DOHH2 (cell line): ENCODE measurements around the gene PCSK5.

ENCODE experiments used
- H3F3A ChIP-seq: fragments of 200-600 bp; sonication (generic), shearing (Covaris generic); 2 replicates; pipeline ENCODE4 v1.6.0; 2016; ENCODE audit warnings: antibody characterized with exemption, mild to moderate bottlenecking; ENCODE audit not compliant: control insufficient read depth, insufficient read depth
- H3K27ac ChIP-seq: fragments of 200-600 bp; sonication (generic); 2 replicates; pipeline ENCODE4 v1.5.1; 2014; ENCODE audit warnings: low read depth, mild to moderate bottlenecking, low read length, moderate library complexity
- H3K27me3 ChIP-seq: fragments of 200-600 bp; sonication (generic); 2 replicates; pipeline ENCODE4 v1.6.1; 2014; ENCODE audit warnings: mild to moderate bottlenecking, low read length, mixed read lengths; ENCODE audit not compliant: control insufficient read depth
- H3K36me3 ChIP-seq: fragments of 200-600 bp; sonication (generic); 2 replicates; pipeline ENCODE4 v1.6.1; 2014; ENCODE audit warnings: mild to moderate bottlenecking, low read length, moderate library complexity, mixed read lengths; ENCODE audit not compliant: control insufficient read depth
- H3K4me1 ChIP-seq: fragments of 200-600 bp; sonication (generic); 2 replicates; pipeline ENCODE4 v1.6.1; 2014; ENCODE audit warnings: mild to moderate bottlenecking, low read length, mixed read lengths; ENCODE audit not compliant: control insufficient read depth
- H3K4me2 ChIP-seq: fragments of 200-600 bp; sonication (generic); 2 replicates; pipeline ENCODE4 v1.6.0; 2014; ENCODE audit warnings: mild to moderate bottlenecking, low read length, moderate library complexity
- H3K4me3 ChIP-seq: fragments of 200-600 bp; sonication (generic); 2 replicates; pipeline ENCODE4 v1.5.1; 2014; ENCODE audit warnings: mild to moderate bottlenecking, low read length, mixed read lengths
- H3K79me2 ChIP-seq: fragments of 200-600 bp; sonication (generic); 2 replicates; pipeline ENCODE4 v1.6.1; 2014; ENCODE audit warnings: mild to moderate bottlenecking, low read length, mixed read lengths; ENCODE audit not compliant: control insufficient read depth
- H3K9me2 ChIP-seq: fragments of 200-600 bp; sonication (generic); replicated peaks from 2 replicates; pipeline ENCODE4 v1.6.1; 2014; ENCODE audit warnings: mild to moderate bottlenecking, low read length, mixed read lengths; ENCODE audit not compliant: control insufficient read depth
- H3K9me3 ChIP-seq: fragments of 200-600 bp; sonication (generic); 2 replicates; pipeline ENCODE4 v1.6.1; 2014; ENCODE audit warnings: antibody characterized with exemption, low read length, mixed read lengths; ENCODE audit not compliant: control insufficient read depth, insufficient read depth
- H4K20me1 ChIP-seq: fragments of 200-600 bp; sonication (generic); 2 replicates; pipeline ENCODE4 v1.6.0; 2014; ENCODE audit warnings: low read depth, mild to moderate bottlenecking, antibody characterized with exemption, low read length, moderate library complexity; ENCODE audit not compliant: control insufficient read depth, insufficient read depth
- EZH2phosphoT487 ChIP-seq: fragments of 200-600 bp; sonication (generic); IDR thresholded peaks from 2 replicates; pipeline ENCODE4 v1.6.1; 2017; ENCODE audit warnings: borderline replicate concordance, mild to moderate bottlenecking, antibody characterized with exemption, low read length, moderate library complexity, mixed read lengths
- TF ChIP-seq, protein P1 (sequence below): fragments of 200-600 bp; sonication (generic); IDR thresholded peaks from one replicate; pipeline ENCODE4 v1.5.1; 2014; ENCODE audit warnings: antibody characterized with exemption, mild to moderate bottlenecking, low read depth, low read length; ENCODE audit not compliant: poor library complexity, severe bottlenecking

The PCSK5 gene

DNA sequence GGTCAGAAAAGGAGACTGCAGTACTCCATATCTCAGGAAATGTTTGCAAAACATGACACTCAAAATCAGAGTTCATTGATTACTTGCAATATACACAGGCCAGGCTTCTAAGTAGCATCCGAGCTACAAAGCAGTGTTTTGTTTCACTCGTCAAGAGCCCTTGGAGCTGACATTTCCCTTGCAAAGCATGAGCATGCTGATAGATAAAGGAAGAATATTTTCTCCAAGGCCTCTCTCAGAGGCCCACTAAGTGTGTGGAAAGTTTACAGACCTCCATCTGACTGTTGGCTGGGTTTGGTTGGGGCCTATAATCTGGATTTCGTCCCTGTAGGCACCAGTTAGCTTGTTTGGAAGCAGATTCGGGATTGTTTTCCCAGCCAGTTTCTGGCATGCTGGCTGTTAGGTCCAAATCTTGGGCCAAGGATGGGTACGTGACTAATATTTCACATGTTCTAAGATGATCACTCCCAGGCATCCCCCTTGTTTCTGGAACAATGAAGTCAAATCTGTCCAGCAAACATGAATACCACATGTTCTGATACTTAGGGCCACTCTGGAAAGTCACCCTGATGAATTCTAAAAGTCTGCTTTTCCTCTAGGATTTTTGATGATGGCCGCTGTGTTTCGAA, 342.5 kb downstream of the PCSK5 start:
- H3K79me2 ChIP-seq, result no peaks in the 10 kb centered on the region
- TF ChIP-seq, protein P1, sequence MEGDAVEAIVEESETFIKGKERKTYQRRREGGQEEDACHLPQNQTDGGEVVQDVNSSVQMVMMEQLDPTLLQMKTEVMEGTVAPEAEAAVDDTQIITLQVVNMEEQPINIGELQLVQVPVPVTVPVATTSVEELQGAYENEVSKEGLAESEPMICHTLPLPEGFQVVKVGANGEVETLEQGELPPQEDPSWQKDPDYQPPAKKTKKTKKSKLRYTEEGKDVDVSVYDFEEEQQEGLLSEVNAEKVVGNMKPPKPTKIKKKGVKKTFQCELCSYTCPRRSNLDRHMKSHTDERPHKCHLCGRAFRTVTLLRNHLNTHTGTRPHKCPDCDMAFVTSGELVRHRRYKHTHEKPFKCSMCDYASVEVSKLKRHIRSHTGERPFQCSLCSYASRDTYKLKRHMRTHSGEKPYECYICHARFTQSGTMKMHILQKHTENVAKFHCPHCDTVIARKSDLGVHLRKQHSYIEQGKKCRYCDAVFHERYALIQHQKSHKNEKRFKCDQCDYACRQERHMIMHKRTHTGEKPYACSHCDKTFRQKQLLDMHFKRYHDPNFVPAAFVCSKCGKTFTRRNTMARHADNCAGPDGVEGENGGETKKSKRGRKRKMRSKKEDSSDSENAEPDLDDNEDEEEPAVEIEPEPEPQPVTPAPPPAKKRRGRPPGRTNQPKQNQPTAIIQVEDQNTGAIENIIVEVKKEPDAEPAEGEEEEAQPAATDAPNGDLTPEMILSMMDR, result no peak
- no peak for TF ChIP-seq EZH2phosphoT487
- no peaks in the 10 kb centered on the region for H3K36me3 ChIP-seq
- no peaks in the 10 kb centered on the region for H3K4me1 ChIP-seq
- H3K4me2 ChIP-seq, result no peak overlapping the region
- no peaks in the 10 kb centered on the region for H3K9me3 ChIP-seq
- H3K9me2 ChIP-seq, result no peaks in the 10 kb centered on the region
- no peaks in the 10 kb centered on the region for H3F3A ChIP-seq
- no peak overlapping the region for H3K27ac ChIP-seq
- no peaks in the 10 kb centered on the region for H3K27me3 ChIP-seq
- no peak overlapping the region for H3K4me3 ChIP-seq
- H4K20me1 ChIP-seq, result no peaks in the 10 kb centered on the region

DNA sequence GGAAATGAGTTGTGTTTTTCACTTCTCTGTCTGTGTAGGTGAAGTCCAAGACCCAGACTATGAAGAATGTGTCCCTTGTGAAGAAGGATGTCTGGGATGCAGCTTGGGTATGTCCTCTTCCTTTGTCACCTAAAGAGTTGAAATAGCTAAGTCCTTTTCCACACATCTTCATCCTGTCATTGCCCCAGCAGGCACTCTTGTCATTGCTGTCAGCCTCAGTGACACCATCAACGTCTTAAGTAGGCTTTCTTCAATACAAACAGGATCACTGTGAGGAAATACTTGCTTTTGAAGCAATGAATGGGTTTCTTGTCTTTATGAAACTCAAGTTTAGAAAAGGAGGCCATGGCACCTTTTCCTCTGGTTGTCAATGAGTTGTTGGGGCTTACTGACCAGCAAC, 350.1 kb downstream of the PCSK5 start:
- Histone ChIP-seq H3K27me3 (no peaks in the 10 kb centered on the region), H3K9me3 (no peaks in the 10 kb centered on the region), H4K20me1 (no peaks in the 10 kb centered on the region), H3K4me1 (no peaks in the 10 kb centered on the region), H3F3A (no peaks in the 10 kb centered on the region), H3K79me2 (no peaks in the 10 kb centered on the region), H3K9me2 (no peaks in the 10 kb centered on the region), H3K4me3 (no peak overlapping the region), H3K4me2 (no peak overlapping the region), H3K36me3 (no peaks in the 10 kb centered on the region), H3K27ac (no peak overlapping the region)
- TF ChIP-seq, protein P1, result no peak
- TF ChIP-seq EZH2phosphoT487, result no peak

DNA sequence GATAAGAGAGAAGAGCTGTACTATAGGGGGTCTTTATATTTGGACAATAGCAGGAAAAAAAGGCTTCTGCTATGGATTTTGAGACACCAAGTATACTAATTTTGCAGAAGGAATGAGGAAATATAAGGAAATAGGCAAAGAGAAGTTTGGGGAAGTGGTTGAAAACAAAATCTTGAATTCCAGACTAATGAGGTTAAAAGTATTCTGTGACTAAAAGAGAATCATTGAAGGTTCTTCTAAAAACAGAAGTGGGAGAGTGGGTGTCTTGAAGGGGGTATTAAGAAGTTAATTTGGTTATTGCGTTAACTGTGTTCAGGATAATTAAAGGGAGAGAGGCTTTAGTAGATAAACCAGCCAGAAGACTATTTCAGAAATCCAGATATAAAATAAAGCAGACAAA, 355.0 kb downstream of the PCSK5 start:
- H3K27ac ChIP-seq, result no peak overlapping the region
- H3F3A ChIP-seq, result no peaks in the 10 kb centered on the region
- H3K4me3 ChIP-seq, result no peak overlapping the region
- no peaks in the 10 kb centered on the region for H3K9me3 ChIP-seq
- H4K20me1 ChIP-seq, result no peaks in the 10 kb centered on the region
- H3K36me3 ChIP-seq, result no peaks in the 10 kb centered on the region
- H3K9me2 ChIP-seq, result no peaks in the 10 kb centered on the region
- no peak overlapping the region for H3K4me2 ChIP-seq
- no peaks in the 10 kb centered on the region for H3K27me3 ChIP-seq
- no peaks in the 10 kb centered on the region for H3K4me1 ChIP-seq
- H3K79me2 ChIP-seq, result no peaks in the 10 kb centered on the region
- TF ChIP-seq, protein P1, result no peak
- TF ChIP-seq EZH2phosphoT487, result no peak
